GM21576 (cell line): ENCODE measurements around the gene SETBP1.

Experiments used
- ATAC-seq: cut with Tn5 transposase; IDR thresholded peaks from one replicate; pipeline ENCODE4 v1.9.1; 2021; ENCODE audit warnings: mild to moderate bottlenecking, moderate library complexity; ENCODE audit not compliant: unreplicated experiment

Gene SETBP1

GRCh38 chr18:44957025-44957424, 276.3 kb downstream of the SETBP1 start:
- ATAC-seq, result no peak

DNA sequence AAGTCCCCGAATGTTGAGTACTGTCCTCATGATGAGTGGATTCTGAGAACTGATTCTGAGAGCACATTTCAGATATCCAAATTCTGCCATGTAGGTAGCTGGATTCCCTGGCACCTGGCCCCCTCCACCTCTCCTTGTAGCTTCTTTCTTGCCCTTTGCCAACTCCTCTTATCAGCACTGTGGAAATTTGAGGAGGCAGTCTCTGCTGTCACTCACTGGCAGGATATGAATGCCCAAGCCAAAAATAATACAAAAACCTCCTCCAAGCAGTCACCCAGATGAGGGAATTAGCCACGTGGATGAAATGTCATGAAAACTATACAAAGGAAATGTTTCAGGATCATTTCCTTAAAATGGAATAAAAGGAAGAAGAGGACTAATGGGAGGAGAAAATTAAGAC, 276.8 kb downstream of the SETBP1 start:
- no peak for ATAC-seq

DNA sequence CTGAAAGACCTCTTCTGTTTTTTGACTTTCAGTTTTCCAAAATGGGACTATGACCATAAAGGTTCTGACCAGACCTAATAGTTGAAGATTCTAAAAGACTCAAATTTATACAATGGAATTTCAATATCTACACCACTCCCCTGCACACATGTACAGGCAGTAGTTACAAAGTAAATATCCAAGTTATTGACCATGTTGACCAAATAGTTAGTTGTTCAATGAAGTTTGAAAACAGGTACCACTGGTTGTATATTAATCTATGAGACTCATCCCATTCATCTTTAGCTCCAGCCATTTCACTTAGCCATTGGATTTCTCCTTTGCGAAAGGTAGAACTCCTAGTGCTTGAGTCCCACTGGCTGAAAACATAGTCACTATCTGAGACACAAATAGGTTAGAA, 277.4 kb downstream of the SETBP1 start:
- no peak for ATAC-seq

DNA sequence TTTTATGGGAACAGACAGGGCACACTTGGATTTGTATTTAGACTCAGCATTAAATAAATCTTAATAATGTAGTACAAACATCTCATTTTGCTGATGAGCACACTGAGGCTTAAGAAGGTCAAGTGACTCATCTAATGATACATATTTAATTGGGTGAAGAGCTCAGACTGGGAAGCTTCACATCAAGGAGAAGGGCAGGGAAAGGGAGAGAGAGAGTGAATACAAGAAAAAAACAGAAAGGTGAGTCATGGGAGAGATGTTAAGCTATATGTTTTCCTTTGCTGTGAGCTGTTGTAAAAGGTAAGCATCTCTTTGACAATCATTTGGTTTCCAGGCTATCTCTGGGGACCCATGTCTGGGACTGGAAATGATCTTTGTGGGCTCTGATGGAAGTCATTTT, 277.8 kb downstream of the SETBP1 start:
- ATAC-seq, result no peak

GRCh38 chr18:44959013-44959412, 278.3 kb downstream of the SETBP1 start:
- no peak for ATAC-seq

- no peak for ATAC-seq
Observed at GRCh38 chr18:44960580-44960979, 279.9 kb downstream of the SETBP1 start.

GRCh38 chr18:44961288-44961995, 280.8 kb downstream of the SETBP1 start:
- peak; percentile 59 for ATAC-seq

- ATAC-seq, result no peak
Observed at GRCh38 chr18:44967599-44967998, 286.9 kb downstream of the SETBP1 start.

GRCh38 chr18:44968336-44968735, 287.6 kb downstream of the SETBP1 start:
- ATAC-seq, result no peak

DNA sequence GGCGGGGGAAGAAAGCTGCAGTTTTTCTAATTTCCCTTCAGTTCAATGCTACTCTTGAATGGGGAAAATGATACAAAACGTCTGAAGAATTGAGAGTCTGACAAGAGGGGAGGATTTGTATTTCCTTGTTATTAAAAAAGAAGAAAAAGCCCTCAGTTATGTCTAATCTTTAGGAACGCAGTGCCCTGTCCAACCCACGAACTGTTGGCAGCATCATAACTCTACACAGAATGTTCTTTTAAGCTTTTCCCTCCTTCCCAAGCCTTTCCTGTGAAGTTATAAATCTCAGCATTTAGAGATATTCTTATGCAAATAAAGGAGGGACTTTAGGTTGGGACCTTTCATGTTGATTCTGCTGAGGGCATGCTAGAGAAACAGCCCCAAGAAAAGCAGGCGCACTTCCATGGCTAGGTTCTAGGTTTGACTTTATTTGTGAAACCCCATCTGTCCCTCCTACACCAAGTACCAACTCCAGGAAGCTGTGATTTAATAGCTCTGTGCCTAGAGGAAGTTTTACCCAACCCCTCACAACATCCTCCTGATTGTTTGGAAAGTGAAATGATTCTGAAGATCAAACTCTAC, 288.6 kb downstream of the SETBP1 start:
- no peak for ATAC-seq

- no peak for ATAC-seq
Observed at GRCh38 chr18:44973282-44973681, 292.6 kb downstream of the SETBP1 start.

- ATAC-seq, result no peak
Observed at GRCh38 chr18:44974174-44974573, 293.5 kb downstream of the SETBP1 start.

DNA sequence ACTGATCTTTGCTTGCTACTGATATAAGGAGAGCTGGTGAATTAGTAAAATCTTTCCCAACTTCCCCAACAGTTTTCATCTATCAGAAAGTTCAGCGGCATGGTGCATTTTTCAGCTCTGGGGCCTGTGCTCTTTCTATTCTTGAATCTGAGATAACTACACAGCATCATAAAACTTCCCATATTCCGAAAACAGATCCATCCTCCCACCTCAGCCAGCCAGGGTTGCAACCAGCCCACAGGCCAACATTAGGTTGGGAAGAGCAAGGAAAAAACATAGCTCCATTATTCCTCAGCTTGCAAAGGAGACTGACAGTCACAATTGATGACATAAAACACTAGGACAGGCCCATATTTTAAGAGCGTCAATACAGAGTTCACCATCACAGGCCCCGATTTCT, 297.2 kb downstream of the SETBP1 start:
- no peak for ATAC-seq

- ATAC-seq, result no peak
Observed at GRCh38 chr18:44979748-44980147, 299.1 kb downstream of the SETBP1 start.

DNA sequence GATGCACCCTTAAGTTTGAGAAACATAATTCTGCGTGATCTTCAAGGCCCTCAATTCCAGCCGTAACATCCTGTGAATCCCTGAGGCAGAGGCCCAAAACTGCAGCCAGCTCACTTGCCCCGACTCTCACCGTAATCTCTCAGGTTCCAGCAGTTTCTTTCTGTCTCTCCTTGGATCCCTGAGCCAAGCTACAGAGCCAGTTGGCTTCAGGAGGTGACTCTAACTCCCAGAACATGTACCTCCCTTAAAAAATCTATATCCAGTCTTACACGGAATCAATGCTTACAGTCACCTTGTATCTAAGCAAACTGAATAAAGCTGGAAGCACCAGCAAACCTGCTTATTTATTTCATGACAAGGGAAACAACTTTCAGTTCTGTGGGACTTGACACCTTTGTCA, 300.4 kb downstream of the SETBP1 start:
- ATAC-seq, result no peak

GRCh38 chr18:44986933-44987332, 306.2 kb downstream of the SETBP1 start:
- ATAC-seq, result no peak

DNA sequence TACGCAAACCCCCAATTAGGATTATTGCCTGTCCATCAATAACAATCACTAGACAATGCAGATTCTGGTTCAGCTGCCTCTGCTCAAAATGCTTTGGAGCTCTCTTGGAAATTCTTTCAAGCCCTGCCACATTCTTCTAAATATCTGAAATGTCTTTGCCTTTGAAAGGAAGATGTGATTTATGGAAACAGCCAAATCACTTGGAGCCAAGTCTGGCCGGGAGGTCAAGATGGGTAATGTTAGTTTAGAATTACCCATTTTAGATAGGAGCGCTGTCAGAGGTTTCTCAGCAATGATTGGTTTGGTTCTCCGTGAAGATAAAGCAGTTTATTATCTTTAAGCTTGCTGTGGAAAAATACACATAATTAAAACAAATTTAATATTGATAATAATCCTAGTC, 306.7 kb downstream of the SETBP1 start:
- ATAC-seq, result no peak

DNA sequence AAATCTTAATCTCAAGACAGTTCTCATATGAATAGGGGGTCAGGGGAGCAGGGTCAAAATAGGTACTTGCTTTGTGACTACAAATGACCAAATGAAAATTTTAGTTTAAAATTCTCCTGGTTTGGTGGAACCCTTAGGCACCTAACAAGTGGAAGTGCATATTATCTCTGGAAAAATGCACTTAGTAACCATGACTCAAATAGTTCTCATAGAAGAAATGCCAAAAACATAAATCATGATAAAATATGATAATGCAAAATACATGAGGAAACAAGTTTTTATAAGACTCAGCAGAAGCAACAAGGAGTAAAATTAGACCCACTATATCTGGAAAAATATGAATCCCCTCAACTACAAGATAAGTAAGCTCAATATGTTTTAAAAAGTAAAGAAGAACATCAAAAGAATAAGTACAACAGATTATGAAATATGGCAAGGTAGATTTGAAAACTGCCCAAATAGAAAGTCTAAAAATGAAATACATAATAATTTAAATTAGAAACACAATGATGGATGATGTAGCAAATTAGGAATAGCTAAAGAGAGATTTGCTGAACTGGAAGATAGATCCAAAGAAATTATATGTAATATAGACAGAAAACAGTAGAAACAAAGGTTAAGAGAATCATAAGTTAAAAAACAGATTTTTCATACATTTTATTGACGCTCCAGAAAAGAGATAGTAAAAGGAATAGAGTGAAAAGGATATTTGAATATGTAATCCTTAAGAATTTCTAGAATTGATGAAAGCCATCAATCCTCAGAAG, 308.3 kb downstream of the SETBP1 start:
- ATAC-seq, result no peak

DNA sequence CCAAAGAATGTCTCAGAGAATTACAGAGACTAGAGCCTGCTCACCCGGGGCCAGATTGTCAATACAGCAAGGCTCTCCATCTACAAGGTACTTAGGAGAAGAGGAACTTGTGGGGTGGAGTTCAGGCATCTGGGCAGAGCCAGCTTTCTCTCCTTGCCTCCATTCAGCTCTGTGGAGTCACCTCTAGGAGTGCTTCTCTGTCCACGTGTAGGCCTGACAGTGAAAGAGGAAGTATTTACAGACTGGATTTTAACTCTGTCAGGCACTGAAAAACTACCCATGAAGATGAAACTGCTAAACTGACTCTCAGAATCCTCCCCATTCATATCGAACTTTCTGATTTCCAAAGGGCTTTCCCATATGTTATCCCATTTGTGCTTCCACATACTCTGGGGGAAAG, 315.6 kb downstream of the SETBP1 start:
- ATAC-seq, result peak; percentile 49

DNA sequence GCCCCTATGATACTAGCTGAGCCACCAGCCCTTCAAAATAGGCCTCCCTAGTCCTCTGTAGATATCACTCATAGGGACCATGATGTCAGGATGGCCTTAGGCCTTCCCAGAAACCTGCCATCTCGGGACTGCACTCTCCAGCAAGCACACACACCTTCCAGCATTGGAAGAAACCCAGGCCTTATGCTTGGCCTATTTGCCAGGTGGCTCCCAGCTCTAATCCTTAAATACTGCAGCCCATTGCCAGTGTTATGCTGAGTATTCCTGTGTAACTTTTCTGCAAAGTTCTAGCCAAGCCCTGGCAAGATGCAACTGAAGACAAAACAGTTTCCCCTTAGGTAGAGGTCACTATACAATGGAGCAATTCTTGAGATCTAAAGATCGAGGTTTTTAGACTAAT, 316.5 kb downstream of the SETBP1 start:
- ATAC-seq, result no peak

DNA sequence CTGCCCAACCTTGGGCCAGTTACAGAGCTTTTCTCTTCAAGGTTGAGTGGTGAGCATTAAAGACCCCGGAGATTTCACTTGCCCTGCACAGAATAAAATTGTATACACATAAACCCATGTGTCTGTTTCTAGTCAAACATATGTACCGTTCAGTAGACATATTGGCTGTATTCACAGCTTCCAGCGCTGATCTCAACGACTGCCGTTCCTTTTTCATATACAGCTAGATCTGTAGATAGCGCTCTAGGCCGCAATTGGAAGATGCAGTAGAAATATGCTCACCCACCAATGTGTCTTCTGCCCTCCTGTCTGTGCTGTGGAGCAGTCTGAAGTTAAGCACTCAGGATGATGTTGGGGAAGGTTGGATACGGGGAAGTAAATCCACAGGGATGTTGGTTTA, 317.7 kb downstream of the SETBP1 start:
- ATAC-seq, result no peak

- no peak for ATAC-seq
Observed at GRCh38 chr18:45004546-45005080, 323.9 kb downstream of the SETBP1 start.
